GM13977 (cell line): ENCODE results near the gene PCNT.

ENCODE experiments used
- DNase-seq: peaks from one replicate; pipeline ENCODE4 v3.0.0; 2012; ENCODE audit warnings: low spot score
- CTCF ChIP-seq: IDR thresholded peaks from 2 replicates; pipeline ENCODE4 v1.5.1; 2012; ENCODE audit warnings: mild to moderate bottlenecking, control low read depth; ENCODE audit not compliant: insufficient read depth; ENCODE audit errors: extremely low read depth, missing control alignments
- in situ Hi-C: fragments of 300-500 bp; cut with MboI; formaldehyde crosslinking; loops from one replicate; pipeline ENCODE4 v1.12.0; 2022; ENCODE audit warnings: low sequenced_read_pairs, low pct_unique_long_range_greater_than_20kb, mixed read lengths, inconsistent platforms; ENCODE audit not compliant: unreplicated experiment

The PCNT gene

GRCh38 chr21:46351476-46352163 lies 27.7 kb downstream of the PCNT start:
- no peak for TF ChIP-seq CTCF
- in situ Hi-C loops = no loop called here
- no peak for DNase-seq

DNA sequence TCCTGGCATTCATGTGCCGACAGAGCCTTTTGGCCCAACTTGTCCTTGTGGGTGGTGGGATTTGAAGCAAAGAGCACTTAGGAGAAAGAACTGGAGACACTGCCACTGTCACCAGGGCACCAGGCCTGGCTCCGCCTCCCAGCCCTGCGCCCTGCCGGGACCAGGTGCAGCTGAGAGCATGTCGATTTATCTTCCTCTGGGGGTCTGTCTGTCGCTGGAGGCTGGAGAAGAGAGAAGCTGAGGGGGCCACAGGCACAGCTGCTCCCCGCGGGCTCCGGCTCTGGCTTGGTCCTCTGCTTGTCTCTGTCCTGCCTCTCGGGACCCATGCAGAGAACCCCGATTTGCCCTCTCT lies 28.2 kb downstream of the PCNT start:
- in situ Hi-C loops = no loop called here
- DNase-seq = no peak
- TF ChIP-seq CTCF = no peak

DNA sequence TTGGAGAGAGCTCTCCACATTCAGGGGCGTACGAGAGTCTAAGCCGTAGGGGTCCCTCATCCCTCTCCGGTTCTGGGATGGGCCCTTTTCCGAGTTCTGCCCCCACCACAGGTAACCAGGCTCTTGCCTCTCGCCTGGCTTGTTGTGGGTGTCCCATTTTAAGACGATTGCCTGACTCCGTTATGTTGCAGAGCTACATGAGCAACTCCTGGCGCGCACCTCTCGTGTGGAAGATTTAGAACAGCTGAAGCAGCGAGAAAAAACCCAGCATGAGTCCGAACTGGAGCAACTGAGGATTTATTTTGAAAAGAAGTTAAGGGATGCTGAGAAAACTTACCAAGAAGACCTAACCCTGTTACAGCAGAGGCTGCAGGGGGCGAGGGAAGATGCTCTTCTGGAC lies 29.0 kb downstream of the PCNT start:
- no peak for DNase-seq
- no peak for TF ChIP-seq CTCF
- in situ Hi-C loops = no loop called here

DNA sequence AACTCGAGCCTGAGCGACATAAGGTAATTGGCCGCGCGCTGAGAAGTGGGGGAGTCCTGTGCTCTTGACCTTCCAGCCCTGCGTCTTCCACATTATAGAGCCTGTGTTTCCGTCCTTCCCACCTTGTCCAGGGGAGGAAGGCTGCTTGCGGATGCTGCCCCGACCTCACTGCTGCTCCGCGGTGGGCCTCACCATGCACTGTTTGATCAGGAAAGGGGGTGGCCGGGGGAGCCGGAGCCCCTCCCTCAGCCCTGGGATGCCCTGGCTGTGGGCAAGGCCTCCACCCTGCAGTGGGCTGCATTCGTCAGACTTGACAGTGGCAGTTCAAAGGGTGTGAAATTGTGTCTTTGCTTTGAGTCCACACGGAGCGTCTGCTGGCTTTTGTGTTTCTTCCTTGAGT lies 30.1 kb downstream of the PCNT start:
- in situ Hi-C loops = no loop called here
- no peak for DNase-seq
- no peak for TF ChIP-seq CTCF

DNA sequence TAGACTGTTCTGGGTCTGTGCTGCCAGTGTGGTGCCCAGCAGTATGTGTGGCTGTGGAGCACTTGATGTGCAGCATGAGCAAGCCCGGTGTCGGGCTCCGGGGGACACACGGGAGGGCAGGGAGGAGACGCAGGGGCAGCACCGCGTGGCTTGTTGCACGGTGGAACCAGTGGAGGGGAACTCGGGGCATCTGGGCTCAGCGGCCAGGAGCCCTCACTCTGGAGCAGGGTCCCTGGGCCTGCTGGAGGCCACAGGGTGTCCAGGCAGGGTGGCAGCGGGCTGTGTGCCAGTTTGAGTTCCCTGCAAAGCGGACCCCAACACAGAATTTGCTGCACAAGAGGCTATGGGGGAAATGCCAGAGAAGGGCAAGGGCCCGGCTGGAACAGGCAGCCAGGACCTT lies 30.6 kb downstream of the PCNT start:
- TF ChIP-seq CTCF = no peak
- no peak for DNase-seq
- in situ Hi-C loops = no loop called here

GRCh38 chr21:46355161-46356004 lies 31.4 kb downstream of the PCNT start:
- no peak for TF ChIP-seq CTCF
- DNase-seq = no peak
- in situ Hi-C loops = no loop called here
